ENCODE data around the gene SUMF1. TPM values are rescaled to one million over a fixed set of nuclear protein-coding genes. Genes with fewer than 3 reads are reported as not detected.

The SUMF1 gene
- polyA plus RNA-seq, 1 donor: 29.3 TPM

- Histone ChIP-seq H3K4me3 (ENCODE audit: low read length) (no peak overlapping the region), H3K27ac (ENCODE audit: low read length) (no peak overlapping the region), H3K9me3 (ENCODE audit: control insufficient read depth, low read depth, low read length) (no peaks in the 10 kb centered on the region), H3K36me3 (ENCODE audit: control insufficient read depth, insufficient read depth, low read length) (peaks cover 24% of the 10 kb centered on the region), H3K27me3 (ENCODE audit: control insufficient read depth, insufficient read depth, low read length) (no peaks in the 10 kb centered on the region), H3K4me1 (ENCODE audit: control insufficient read depth, insufficient read depth, low read length) (peaks cover 5% of the 10 kb centered on the region)
- no CpG with 5 or more reads among the region's 6 CpGs for WGBS (ENCODE audit: insufficient coverage, low lambda C conversion rate)
- DNase-seq: no peak
These were observed 50.1 kb downstream of the SUMF1 start for GRCh38 chr3:4416961-4417360.

- Histone ChIP-seq H3K4me1 (ENCODE audit: control insufficient read depth, insufficient read depth, low read length) (peaks cover 4% of the 10 kb centered on the region), H3K27ac (ENCODE audit: low read length) (no peak overlapping the region), H3K4me3 (ENCODE audit: low read length) (no peak overlapping the region), H3K36me3 (ENCODE audit: control insufficient read depth, insufficient read depth, low read length) (peaks cover 24% of the 10 kb centered on the region), H3K27me3 (ENCODE audit: control insufficient read depth, insufficient read depth, low read length) (no peaks in the 10 kb centered on the region), H3K9me3 (ENCODE audit: control insufficient read depth, low read depth, low read length) (no peaks in the 10 kb centered on the region)
- WGBS (ENCODE audit: insufficient coverage, low lambda C conversion rate): 100% methylated on average over 1 of the region's 5 CpGs
- DNase-seq: no peak
These were observed 50.6 kb downstream of the SUMF1 start for GRCh38 chr3:4416427-4416945.

- Histone ChIP-seq H3K27ac (ENCODE audit: low read length) (no peak overlapping the region), H3K4me3 (ENCODE audit: low read length) (no peak overlapping the region), H3K9me3 (ENCODE audit: control insufficient read depth, low read depth, low read length) (no peaks in the 10 kb centered on the region), H3K27me3 (ENCODE audit: control insufficient read depth, insufficient read depth, low read length) (no peaks in the 10 kb centered on the region), H3K36me3 (ENCODE audit: control insufficient read depth, insufficient read depth, low read length) (peaks cover 35% of the 10 kb centered on the region), H3K4me1 (ENCODE audit: control insufficient read depth, insufficient read depth, low read length) (no peaks in the 10 kb centered on the region)
- no peak for DNase-seq
- WGBS (ENCODE audit: insufficient coverage, low lambda C conversion rate): 100% methylated on average over 1 of the region's 1 CpG
These were observed 53.6 kb downstream of the SUMF1 start for GRCh38 chr3:4413467-4413866.

GRCh38 chr3:4411833-4412232 lies 55.2 kb downstream of the SUMF1 start:
- Histone ChIP-seq H3K36me3 (ENCODE audit: control insufficient read depth, insufficient read depth, low read length) (peaks cover 24% of the 10 kb centered on the region), H3K9me3 (ENCODE audit: control insufficient read depth, low read depth, low read length) (no peaks in the 10 kb centered on the region), H3K4me1 (ENCODE audit: control insufficient read depth, insufficient read depth, low read length) (peaks cover 6% of the 10 kb centered on the region), H3K4me3 (ENCODE audit: low read length) (no peak overlapping the region), H3K27me3 (ENCODE audit: control insufficient read depth, insufficient read depth, low read length) (no peaks in the 10 kb centered on the region), H3K27ac (ENCODE audit: low read length) (no peak overlapping the region)
- DNase-seq: no peak
- no CpG with 5 or more reads among the region's 1 CpG for WGBS (ENCODE audit: insufficient coverage, low lambda C conversion rate)

GRCh38 chr3:4411236-4411635 lies 55.8 kb downstream of the SUMF1 start:
- no peak for DNase-seq
- peaks cover 6% of the 10 kb centered on the region for H3K4me1 ChIP-seq (ENCODE audit: control insufficient read depth, insufficient read depth, low read length)
- no peak overlapping the region for H3K4me3 ChIP-seq (ENCODE audit: low read length)
- 100% methylated on average over 1 of the region's 1 CpG for WGBS (ENCODE audit: insufficient coverage, low lambda C conversion rate)
- peaks cover 20% of the 10 kb centered on the region for H3K36me3 ChIP-seq (ENCODE audit: control insufficient read depth, insufficient read depth, low read length)
- H3K27me3 ChIP-seq (ENCODE audit: control insufficient read depth, insufficient read depth, low read length): no peaks in the 10 kb centered on the region
- H3K27ac ChIP-seq (ENCODE audit: low read length): no peak overlapping the region
- H3K9me3 ChIP-seq (ENCODE audit: control insufficient read depth, low read depth, low read length): no peaks in the 10 kb centered on the region

- Histone ChIP-seq H3K27ac (ENCODE audit: low read length) (no peak overlapping the region), H3K36me3 (ENCODE audit: control insufficient read depth, insufficient read depth, low read length) (peaks cover 18% of the 10 kb centered on the region), H3K4me1 (ENCODE audit: control insufficient read depth, insufficient read depth, low read length) (peaks cover 6% of the 10 kb centered on the region), H3K27me3 (ENCODE audit: control insufficient read depth, insufficient read depth, low read length) (no peaks in the 10 kb centered on the region), H3K4me3 (ENCODE audit: low read length) (no peak overlapping the region), H3K9me3 (ENCODE audit: control insufficient read depth, low read depth, low read length) (no peaks in the 10 kb centered on the region)
- 100% methylated on average over 1 of the region's 4 CpGs for WGBS (ENCODE audit: insufficient coverage, low lambda C conversion rate)
- DNase-seq: no peak
These were observed 56.5 kb downstream of the SUMF1 start for GRCh38 chr3:4410606-4411005.

GRCh38 chr3:4409971-4410573 lies 57.0 kb downstream of the SUMF1 start:
- no peaks in the 10 kb centered on the region for H3K9me3 ChIP-seq (ENCODE audit: control insufficient read depth, low read depth, low read length)
- no peak overlapping the region for H3K27ac ChIP-seq (ENCODE audit: low read length)
- no peaks in the 10 kb centered on the region for H3K27me3 ChIP-seq (ENCODE audit: control insufficient read depth, insufficient read depth, low read length)
- WGBS (ENCODE audit: insufficient coverage, low lambda C conversion rate): 57% methylated on average over 1 of the region's 1 CpG
- DNase-seq: no peak
- peaks cover 17% of the 10 kb centered on the region for H3K36me3 ChIP-seq (ENCODE audit: control insufficient read depth, insufficient read depth, low read length)
- H3K4me1 ChIP-seq (ENCODE audit: control insufficient read depth, insufficient read depth, low read length): peaks cover 6% of the 10 kb centered on the region
- H3K4me3 ChIP-seq (ENCODE audit: low read length): no peak overlapping the region

- DNase-seq: no peak
- no peaks in the 10 kb centered on the region for H3K27me3 ChIP-seq (ENCODE audit: control insufficient read depth, insufficient read depth, low read length)
- H3K36me3 ChIP-seq (ENCODE audit: control insufficient read depth, insufficient read depth, low read length): peaks cover 20% of the 10 kb centered on the region
- 100% methylated on average over 1 of the region's 4 CpGs for WGBS (ENCODE audit: insufficient coverage, low lambda C conversion rate)
- H3K4me1 ChIP-seq (ENCODE audit: control insufficient read depth, insufficient read depth, low read length): peaks cover 6% of the 10 kb centered on the region
- no peak overlapping the region for H3K27ac ChIP-seq (ENCODE audit: low read length)
- H3K4me3 ChIP-seq (ENCODE audit: low read length): no peak overlapping the region
- H3K9me3 ChIP-seq (ENCODE audit: control insufficient read depth, low read depth, low read length): no peaks in the 10 kb centered on the region
These were observed 57.7 kb downstream of the SUMF1 start for GRCh38 chr3:4409415-4409814.

GRCh38 chr3:4408958-4409357 lies 58.1 kb downstream of the SUMF1 start:
- Histone ChIP-seq H3K27me3 (ENCODE audit: control insufficient read depth, insufficient read depth, low read length) (no peaks in the 10 kb centered on the region), H3K36me3 (ENCODE audit: control insufficient read depth, insufficient read depth, low read length) (peaks cover 20% of the 10 kb centered on the region), H3K9me3 (ENCODE audit: control insufficient read depth, low read depth, low read length) (no peaks in the 10 kb centered on the region), H3K4me1 (ENCODE audit: control insufficient read depth, insufficient read depth, low read length) (peaks cover 6% of the 10 kb centered on the region), H3K4me3 (ENCODE audit: low read length) (no peak overlapping the region), H3K27ac (ENCODE audit: low read length) (no peak overlapping the region)
- no peak for DNase-seq

GRCh38 chr3:4407941-4408340 lies 59.1 kb downstream of the SUMF1 start:
- H3K36me3 ChIP-seq (ENCODE audit: control insufficient read depth, insufficient read depth, low read length): peaks cover 26% of the 10 kb centered on the region
- no peak overlapping the region for H3K27ac ChIP-seq (ENCODE audit: low read length)
- WGBS (ENCODE audit: insufficient coverage, low lambda C conversion rate): 100% methylated on average over 1 of the region's 2 CpGs
- H3K4me1 ChIP-seq (ENCODE audit: control insufficient read depth, insufficient read depth, low read length): peaks cover 6% of the 10 kb centered on the region
- no peak overlapping the region for H3K4me3 ChIP-seq (ENCODE audit: low read length)
- no peak for DNase-seq
- H3K9me3 ChIP-seq (ENCODE audit: control insufficient read depth, low read depth, low read length): no peaks in the 10 kb centered on the region
- H3K27me3 ChIP-seq (ENCODE audit: control insufficient read depth, insufficient read depth, low read length): no peaks in the 10 kb centered on the region

Data from large intestine (tissue), 3 donors.